HG03575 (cell line): ENCODE data around the gene EIF2S3B.

Source experiments
- ATAC-seq: cut with Tn5 transposase; IDR thresholded peaks from one replicate; pipeline ENCODE4 v1.9.1; 2021; ENCODE audit not compliant: unreplicated experiment, insufficient number of reproducible peaks, low FRiP score; ENCODE audit errors: extremely low read depth

The EIF2S3B gene

DNA sequence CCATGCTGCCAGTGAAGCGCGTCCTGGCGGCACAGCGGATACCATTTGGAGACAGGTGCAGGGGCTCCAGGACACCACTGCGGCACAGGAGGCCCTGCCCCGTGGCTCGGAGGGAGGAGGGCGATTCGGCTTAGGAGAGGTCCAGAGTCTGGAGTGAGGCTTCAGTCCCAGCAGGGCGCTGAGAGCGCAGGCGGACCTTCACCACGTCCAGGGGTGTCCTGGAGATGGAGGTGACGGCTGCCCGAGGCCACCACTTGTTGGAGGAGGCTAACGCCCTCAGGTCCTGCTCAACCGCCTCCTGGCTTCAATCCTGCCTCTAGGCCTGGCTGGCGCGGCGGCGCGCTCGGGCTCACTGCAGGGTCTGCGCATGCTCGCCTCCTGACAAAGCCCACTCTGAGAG, 45.7 kb downstream of the EIF2S3B start:
- no peak for ATAC-seq

- no peak for ATAC-seq
These were observed 47.5 kb downstream of the EIF2S3B start for GRCh38 chr12:10553148-10553547.

DNA sequence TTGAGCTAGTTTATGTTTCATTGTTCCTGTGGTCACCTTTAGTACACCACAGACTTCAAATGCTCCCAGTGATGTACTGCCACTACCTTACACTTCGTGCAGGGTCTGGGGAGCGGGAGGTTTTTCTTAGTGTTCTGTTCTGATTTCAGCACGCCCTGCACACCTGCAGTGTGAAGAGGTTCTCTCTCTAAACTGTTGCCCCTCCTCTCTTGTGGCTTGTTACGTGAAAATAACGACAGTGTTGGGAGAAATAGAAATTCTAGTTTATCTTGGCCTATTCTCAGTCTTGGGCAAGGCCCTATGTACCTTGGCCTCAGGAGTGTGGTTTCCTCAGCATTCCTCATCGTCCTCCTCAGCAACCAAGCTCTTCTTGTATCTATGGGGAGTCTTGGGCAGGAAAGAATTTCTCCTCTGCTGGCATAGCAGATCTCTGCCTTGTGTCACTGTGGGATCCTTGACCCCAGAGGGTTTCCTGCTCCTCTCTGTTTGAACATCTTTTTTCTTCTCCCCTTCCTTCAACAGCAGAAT, 48.6 kb downstream of the EIF2S3B start:
- no peak for ATAC-seq

DNA sequence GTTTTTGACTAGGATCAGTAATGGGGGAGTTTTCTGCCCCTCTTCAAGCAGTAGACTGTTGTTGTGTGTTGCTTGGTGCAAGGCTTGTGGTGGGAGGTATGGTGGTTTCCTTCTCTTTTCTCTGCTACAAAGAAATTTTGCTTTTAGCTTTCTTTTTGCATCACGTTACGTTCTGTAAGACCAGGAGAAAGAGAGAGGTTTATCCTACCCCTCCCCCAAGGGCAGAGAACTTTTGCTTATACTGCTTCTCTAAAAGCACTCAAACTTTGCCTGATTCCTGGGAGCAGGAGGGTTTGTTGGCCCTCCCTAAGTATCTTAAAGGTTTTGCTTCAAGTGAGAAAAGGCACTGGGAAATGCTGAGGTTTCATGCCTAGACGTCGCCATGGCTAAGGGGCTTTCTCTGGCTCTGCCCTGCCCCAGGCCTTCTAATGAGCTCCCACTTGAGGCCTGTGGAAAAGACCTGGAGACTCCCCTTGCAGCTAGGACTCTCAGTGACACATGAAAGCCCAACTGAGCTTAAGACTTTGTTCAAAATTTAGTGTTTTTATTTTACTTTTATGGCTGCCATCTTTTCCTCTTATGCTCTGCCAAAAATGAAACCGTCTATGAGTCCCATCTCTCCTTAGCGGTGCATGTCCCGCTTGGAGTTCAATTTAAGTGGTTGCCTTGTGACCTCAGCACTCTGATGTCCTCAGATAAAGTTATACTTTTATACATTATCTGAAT, 49.2 kb downstream of the EIF2S3B start:
- ATAC-seq = no peak

DNA sequence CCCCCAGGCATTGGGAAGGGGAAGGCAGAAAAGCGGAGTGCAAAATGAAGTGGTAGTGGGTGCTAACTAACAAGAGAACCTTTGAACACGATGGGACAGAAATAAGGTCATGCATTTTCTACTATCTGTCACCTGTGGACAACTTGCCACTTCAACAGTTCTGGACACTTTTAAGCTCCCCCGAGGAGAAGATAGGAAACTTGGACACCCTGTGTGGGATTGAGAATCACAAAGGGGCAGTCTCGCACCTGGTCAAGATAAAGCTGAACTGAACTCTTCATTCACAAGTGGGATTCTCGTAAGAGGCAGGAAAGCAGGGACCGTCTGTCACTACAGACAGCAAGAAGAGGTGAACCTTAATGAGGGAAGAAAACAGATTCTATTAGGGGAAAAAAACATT, 51.6 kb downstream of the EIF2S3B start:
- no peak for ATAC-seq

- ATAC-seq = no peak
These were observed 52.1 kb downstream of the EIF2S3B start for GRCh38 chr12:10557766-10558165.
